ENCODE data around the gene FCER1G. TPM values are rescaled to one million over a fixed set of nuclear protein-coding genes. Genes with fewer than 3 reads are reported as not detected.
A peak's percentile ranks its signal among the peaks of the same experiment; 100 is the strongest.
"Not testable (repeated sequence)": the region's sequence is repeated elsewhere in the genome, so short reads cannot be mapped to it uniquely, and the experiment has no call there.

FCER1G gene
- total RNA-seq, 1 experiment from 2014 or later: not detected

GRCh38 chr1:161201836-161202712, 13.0 kb upstream of the FCER1G start, which contains the start of gene NDUFS2:
Gene NDUFS2 (plus strand): TSS chr1:161202367. CDS start chr1:161202386, 19 bp downstream.
- peak; percentile 100 for DNase-seq (ENCODE audit: extremely low read depth, low read depth)

DNA sequence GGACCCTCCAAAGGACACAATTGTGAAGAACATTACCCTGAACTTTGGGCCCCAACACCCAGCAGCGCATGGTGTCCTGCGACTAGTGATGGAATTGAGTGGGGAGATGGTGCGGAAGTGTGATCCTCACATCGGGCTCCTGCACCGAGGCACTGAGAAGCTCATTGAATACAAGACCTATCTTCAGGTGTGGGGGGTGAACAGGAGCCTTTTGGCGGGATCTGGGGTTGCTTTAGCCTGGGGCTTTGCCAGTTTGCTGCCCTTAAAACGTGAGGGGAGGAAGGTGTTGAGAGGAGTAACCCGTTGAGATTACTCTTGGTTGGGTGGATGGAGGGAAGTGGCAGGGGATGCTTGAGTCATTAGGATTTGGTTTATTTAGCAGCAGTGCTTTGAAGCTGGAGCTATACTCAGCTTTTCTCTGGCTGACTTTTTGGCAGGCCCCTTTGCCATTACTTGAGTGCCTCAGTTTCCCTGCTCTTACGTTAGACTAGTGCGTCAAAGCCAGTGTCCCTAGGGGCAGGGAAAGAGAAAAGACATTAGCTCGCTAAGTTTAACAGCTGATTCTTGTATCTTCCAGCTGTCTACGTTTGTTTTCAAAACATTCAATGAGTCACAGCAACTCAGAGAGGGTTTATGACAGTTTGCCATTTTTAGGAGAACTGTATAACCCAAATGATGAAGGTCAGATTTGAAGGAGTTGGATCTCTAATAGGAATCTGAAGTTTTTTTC, 8.5 kb upstream of the FCER1G start:
- DNase-seq (ENCODE audit: extremely low read depth, low read depth): no peak

DNA sequence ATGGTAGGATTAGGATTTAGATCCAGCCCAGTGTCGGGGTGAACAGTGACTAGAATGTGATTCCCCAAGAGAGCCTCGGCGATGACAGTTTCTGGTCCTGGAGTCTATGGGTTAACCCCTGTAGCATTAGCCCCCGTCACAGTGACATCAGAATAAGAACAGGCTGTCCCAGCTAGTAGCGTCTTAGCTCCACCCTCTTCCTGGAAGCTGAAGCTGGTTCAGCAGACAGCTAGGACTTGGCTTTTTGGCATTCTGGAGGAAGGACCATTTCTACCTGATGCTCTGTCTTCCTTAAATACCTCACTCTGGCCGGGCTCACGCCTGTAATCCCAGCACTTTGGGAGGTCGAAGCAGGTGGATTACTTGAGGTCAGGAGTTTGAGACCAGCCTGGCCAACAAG, 7.9 kb upstream of the FCER1G start:
- DNase-seq (ENCODE audit: extremely low read depth, low read depth): no peak

DNA sequence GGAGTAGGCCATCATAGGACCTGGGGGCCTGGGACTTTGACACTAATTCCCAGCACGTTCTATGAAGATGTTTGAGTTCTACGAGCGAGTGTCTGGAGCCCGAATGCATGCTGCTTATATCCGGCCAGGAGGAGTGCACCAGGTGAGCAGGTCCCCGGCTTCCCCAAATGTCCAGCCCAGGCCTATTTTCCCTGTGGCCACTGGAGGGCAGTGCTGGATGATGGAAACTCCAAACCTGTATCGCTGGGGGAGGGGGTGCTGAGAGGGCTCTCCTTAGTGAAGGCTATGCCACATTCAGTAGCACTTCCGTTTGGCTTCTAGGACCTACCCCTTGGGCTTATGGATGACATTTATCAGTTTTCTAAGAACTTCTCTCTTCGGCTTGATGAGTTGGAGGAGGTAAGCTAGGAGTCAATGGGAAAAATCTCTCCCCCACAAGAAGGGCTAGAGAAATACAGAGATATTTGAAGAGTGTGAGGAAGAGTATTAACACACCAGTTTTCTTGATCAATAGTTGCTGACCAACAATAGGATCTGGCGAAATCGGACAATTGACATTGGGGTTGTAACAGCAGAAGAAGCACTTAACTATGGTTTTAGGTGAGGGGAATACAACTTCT, 5.2 kb upstream of the FCER1G start:
- peak; percentile 74 for DNase-seq (ENCODE audit: extremely low read depth, low read depth)

DNA sequence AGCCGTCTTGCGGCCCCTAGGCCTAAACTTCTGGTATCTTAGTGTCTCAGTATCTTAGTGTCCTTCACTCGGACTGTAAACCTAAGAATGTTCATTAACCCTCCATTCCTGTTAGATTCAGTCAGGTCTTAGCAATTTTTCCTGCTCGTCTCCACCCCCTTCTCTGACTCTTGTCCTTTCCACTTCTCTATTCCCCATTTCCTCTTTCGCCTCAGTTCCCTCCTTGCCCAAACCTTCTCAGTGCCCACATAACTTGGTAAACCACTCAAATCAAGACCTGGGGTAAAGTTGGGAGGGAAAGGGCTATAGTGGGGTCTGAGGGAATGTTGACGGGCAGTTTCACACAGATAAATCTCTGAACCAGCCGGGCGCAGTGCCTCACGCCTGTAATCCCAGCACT, 726 bp upstream of the FCER1G start:
- no peak for DNase-seq (ENCODE audit: extremely low read depth, low read depth)

GRCh38 chr1:161216945-161217712, 2.0 kb downstream of the FCER1G start:
- DNase-seq (ENCODE audit: extremely low read depth, low read depth): no peak

- no peak for DNase-seq (ENCODE audit: extremely low read depth, low read depth)
Observed at GRCh38 chr1:161217831-161218230, 2.7 kb downstream of the FCER1G start.

- DNase-seq (ENCODE audit: extremely low read depth, low read depth): no peak
Observed at GRCh38 chr1:161218301-161219077, 3.4 kb downstream of the FCER1G start.

- DNase-seq (ENCODE audit: extremely low read depth, low read depth): no peak
Observed at GRCh38 chr1:161219078-161219892, 4.2 kb downstream of the FCER1G start.

DNA sequence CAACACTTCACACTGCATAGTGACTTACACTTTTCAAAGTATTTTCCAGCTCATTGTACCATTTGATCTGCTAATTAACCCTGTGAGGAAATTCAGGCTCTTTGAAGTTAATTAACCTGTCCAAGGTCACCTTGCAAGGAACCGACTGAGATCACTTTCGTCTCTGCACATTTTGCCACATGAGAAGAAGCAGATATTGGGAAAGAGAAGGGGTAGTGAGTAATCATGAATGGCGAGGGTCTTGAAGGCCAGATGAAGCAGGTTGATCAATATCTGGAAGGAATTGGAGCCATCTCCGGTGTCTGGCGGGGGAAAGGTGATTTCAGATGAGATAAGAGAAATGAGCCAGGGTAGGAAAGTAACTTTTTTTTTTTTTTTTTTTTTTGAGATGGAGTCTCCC, 4.9 kb downstream of the FCER1G start:
- no peak for DNase-seq (ENCODE audit: extremely low read depth, low read depth)

GRCh38 chr1:161222175-161223019, 7.3 kb downstream of the FCER1G start:
- DNase-seq (ENCODE audit: extremely low read depth, low read depth): no peak

DNA sequence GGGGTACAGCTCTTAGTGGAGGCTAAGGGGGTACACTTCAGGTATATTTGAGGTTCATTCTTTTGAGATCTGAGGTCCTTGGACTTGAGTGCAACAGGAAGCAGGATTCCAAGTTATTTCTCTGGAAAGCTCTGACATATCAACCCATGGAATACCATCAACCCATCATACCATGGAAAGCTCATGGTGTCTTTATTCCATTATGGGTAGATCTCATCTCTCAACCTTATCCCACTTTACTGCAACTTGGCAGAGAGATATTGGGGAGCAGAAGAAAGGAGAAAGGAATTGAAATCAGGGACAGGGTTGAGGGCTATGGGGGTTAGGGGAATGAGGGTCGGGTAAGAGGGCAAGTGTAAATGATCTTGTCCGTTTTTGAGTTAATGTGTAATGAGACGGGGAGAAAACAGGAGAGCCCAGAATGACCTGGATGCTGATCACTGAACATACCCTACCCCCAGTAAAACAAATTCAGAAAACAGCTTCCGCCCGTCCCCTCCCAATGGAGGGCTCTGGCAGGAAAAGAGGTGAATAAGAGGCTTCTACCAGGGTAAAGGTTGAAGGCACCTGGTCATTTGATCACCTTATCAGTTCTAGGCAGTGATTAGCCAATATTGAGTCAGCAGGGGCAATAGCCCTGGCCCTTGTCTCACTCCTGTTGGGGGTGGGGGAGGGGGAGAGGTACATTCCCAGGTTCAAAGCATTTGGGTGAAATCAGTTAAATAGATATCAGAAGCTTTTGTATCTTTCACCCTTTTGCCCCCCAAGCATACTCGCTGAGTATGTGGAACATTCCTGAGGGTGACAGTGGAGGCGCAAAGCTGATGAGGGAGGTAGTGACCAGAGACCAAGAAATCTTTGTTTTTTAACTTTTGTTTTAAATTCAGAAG, 9.0 kb downstream of the FCER1G start:
- no peak for DNase-seq (ENCODE audit: extremely low read depth, low read depth)

- not testable (repeated sequence) for DNase-seq (ENCODE audit: extremely low read depth, low read depth)
Observed at GRCh38 chr1:161224695-161225087, 9.6 kb downstream of the FCER1G start.

DNA sequence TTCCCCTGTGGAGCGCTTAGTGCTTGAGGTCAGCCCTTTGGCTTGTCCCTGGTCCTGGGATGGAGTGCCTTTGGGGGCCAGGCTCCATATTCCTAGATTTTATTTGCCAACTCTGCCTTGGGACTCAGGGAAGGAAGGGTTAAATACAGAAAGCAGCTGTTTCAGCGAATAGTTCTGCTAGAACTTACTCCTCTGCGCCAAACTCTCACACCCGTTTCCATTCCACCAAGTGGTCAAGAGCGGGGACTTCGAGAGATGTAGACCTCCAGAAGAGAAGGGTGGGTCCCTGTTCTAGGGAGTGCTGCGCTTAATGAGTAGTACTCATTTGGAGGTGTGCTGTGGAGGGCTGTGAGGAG, 10.1 kb downstream of the FCER1G start:
- no peak for DNase-seq (ENCODE audit: extremely low read depth, low read depth)

DNA sequence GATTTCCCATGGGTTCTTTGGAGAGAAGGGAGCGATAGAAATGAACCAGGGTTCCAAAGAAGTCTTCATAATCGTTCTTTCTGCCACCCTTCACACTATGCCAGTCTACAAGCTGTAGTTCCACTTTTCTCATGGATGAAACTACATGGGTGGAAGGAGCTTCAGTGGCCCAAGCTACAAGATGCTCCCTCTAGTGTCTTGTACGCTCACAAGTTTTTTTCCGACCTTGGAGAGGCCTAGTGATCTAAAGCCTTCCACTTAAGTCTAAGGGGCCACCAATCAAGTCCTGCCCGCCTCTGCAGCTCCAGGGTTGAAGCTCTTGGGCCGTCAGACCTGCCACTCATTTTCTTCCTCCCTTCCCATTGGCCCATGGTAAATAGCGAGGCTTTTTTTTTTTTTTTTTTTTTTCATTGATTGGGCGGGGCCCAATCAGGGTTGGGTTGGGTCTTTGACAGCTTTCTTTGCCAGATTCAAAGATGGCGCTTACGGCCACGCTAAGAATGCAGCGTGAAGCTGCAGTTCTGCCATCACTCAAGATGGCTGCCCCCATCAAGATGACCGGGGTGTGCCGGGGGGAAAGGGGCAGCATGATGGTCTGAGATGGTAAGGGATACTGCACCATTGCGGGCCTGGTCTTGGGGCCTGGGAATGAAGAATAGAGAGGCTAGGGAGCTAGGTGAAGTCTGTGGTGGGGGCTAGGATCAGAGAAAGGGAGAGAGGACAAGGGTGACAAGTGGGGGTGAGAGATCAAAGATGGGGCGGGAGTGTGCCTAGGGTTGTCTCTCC, 10.6 kb downstream of the FCER1G start, which contains the start of gene TOMM40L:
Gene TOMM40L, plus strand, starts transcription at position 527 of the 786 bp plus-strand sequence. CDS start 430 bp downstream, outside the sequence.
- peak; percentile 100 for DNase-seq (ENCODE audit: extremely low read depth, low read depth)

GRCh38 chr1:161226320-161226711, 11.2 kb downstream of the FCER1G start:
- no peak for DNase-seq (ENCODE audit: extremely low read depth, low read depth)
